ENCODE data around the gene ALK.

Gene ALK

DNA sequence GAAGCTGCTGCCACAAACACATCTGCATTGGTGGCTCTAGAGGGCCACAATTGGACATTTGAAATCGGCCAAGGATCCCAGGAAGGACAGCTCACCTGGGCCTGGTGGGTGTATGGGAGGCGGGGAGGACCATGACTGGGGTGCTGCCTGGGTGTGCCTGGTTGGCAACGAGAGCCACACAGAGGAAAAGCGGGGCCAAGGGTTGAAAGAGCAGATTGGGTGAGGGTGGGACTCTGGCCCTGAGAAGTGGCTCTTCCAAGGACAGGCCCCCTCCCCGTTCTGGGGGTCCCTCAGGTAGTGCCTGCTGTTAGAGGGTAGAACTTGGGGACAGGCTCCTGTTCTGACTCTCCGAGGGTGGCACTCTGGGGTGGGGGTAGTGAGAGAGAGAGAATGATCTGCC, 703.3 kb downstream of the ALK start:
- TF ChIP-seq, protein P1, sequence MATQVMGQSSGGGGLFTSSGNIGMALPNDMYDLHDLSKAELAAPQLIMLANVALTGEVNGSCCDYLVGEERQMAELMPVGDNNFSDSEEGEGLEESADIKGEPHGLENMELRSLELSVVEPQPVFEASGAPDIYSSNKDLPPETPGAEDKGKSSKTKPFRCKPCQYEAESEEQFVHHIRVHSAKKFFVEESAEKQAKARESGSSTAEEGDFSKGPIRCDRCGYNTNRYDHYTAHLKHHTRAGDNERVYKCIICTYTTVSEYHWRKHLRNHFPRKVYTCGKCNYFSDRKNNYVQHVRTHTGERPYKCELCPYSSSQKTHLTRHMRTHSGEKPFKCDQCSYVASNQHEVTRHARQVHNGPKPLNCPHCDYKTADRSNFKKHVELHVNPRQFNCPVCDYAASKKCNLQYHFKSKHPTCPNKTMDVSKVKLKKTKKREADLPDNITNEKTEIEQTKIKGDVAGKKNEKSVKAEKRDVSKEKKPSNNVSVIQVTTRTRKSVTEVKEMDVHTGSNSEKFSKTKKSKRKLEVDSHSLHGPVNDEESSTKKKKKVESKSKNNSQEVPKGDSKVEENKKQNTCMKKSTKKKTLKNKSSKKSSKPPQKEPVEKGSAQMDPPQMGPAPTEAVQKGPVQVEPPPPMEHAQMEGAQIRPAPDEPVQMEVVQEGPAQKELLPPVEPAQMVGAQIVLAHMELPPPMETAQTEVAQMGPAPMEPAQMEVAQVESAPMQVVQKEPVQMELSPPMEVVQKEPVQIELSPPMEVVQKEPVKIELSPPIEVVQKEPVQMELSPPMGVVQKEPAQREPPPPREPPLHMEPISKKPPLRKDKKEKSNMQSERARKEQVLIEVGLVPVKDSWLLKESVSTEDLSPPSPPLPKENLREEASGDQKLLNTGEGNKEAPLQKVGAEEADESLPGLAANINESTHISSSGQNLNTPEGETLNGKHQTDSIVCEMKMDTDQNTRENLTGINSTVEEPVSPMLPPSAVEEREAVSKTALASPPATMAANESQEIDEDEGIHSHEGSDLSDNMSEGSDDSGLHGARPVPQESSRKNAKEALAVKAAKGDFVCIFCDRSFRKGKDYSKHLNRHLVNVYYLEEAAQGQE (IDR thresholded peaks at IDR 0.05; ENCODE audit: insufficient read depth in 1 of 2, low read depth in 2 of 2, low read length in 2 of 2) = no peak
- TF ChIP-seq FOXP2 (optimal IDR thresholded peaks at IDR 0.05; ENCODE audit: borderline replicate concordance, extremely low read depth, extremely low read length, insufficient read depth) (no peak), SIN3A (IDR thresholded peaks at IDR 0.05; ENCODE audit: borderline replicate concordance, insufficient read depth, low read length) (no peak), TAF1 (IDR thresholded peaks at IDR 0.05; ENCODE audit: borderline replicate concordance, insufficient read depth, low read length) (no peak), POLR2AphosphoS5 (IDR thresholded peaks at IDR 0.05; ENCODE audit: low read depth, low read length) (no peak)

DNA sequence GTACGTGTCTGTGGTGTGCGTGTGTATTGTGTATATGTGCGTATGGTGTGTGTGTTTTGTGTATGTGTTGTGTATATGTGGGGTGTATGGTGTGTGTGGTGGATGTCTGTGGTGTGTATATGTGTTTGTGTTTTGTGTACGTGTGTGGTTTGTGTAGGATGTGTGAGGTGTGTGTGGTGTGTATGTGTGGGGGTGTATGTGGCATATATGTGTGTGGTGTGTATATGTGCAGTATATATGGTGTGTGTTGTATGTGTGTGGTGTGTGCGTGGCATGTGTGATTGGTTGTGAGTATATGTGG, 704.8 kb downstream of the ALK start:
- no peak for TF ChIP-seq FOXP2 (optimal IDR thresholded peaks at IDR 0.05; ENCODE audit: borderline replicate concordance, extremely low read depth, extremely low read length, insufficient read depth)
- no peak for TF ChIP-seq SIN3A (IDR thresholded peaks at IDR 0.05; ENCODE audit: borderline replicate concordance, insufficient read depth, low read length)
- TF ChIP-seq POLR2AphosphoS5 (IDR thresholded peaks at IDR 0.05; ENCODE audit: low read depth, low read length) = no peak
- TF ChIP-seq TAF1 (IDR thresholded peaks at IDR 0.05; ENCODE audit: borderline replicate concordance, insufficient read depth, low read length) = no peak
- TF ChIP-seq, protein P1 (IDR thresholded peaks at IDR 0.05; ENCODE audit: insufficient read depth in 1 of 2, low read depth in 2 of 2, low read length in 2 of 2) = no peak

DNA sequence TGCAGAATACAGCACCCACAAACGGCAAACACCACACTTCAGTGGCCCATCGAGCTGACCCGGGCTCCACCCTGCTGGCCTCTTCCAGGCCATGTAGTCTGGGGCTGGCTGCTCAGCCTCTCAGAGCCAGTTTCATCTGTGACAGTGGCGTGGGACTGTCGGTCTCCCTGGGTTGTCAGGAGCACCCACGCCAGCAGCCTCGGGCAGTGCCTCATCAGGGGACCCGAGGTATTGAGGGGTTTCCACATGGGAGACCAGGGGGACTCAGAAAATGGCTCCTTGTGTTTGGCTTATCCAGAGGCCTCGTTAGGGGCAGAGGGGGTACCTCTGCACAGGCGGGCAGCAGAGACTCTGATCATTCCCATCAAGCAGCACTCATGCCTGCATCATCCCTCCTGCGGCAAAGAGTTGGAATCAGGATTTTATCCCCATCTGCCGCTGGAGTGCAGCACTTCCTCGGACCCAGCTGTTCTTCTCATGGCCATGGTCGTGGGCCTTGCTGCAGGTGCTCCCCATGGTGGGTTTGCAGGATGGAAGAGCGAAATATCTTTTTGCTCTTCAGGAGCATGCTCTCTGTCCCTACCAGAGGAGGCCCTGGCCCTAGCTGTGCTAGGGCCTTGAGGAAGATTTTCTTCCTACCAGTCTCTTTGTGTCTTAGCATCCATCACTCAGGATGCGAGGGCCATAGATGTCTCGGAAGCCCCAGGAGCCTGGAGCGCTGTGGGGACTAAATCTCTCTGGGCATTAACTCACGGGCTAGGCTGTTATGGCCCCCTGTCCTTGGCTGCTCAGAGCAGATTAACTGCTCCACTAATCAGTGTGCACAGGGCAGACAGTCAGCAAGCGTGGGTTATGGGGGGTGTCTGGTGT, 705.4 kb downstream of the ALK start:
- TF ChIP-seq TAF1 (IDR thresholded peaks at IDR 0.05; ENCODE audit: borderline replicate concordance, insufficient read depth, low read length) = no peak
- no peak for TF ChIP-seq SIN3A (IDR thresholded peaks at IDR 0.05; ENCODE audit: borderline replicate concordance, insufficient read depth, low read length)
- TF ChIP-seq, protein P1 (IDR thresholded peaks at IDR 0.05; ENCODE audit: insufficient read depth in 1 of 2, low read depth in 2 of 2, low read length in 2 of 2) = no peak
- no peak for TF ChIP-seq POLR2AphosphoS5 (IDR thresholded peaks at IDR 0.05; ENCODE audit: low read depth, low read length)
- no peak for TF ChIP-seq FOXP2 (optimal IDR thresholded peaks at IDR 0.05; ENCODE audit: borderline replicate concordance, extremely low read depth, extremely low read length, insufficient read depth)

DNA sequence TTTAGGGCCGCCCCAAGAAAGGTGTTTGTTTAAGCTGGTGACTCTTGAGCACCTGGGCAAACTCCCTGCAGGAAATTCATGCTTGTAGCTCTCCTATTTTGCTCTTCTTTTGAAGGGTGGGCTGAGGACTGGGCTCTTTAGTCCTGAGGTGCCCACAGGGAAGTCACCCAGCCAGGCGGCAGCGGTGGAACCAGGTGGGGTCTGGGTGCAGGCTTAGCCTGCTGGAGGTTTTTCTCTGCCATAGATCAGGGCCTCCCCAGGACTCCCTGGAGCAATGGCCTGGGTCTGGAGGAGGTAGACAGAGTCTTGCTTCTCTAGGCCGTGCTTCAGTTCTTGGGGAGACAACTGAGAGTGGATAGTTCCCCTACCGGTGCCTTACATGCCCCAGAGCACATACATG, 706.3 kb downstream of the ALK start:
- TF ChIP-seq, protein P1 (IDR thresholded peaks at IDR 0.05; ENCODE audit: insufficient read depth in 1 of 2, low read depth in 2 of 2, low read length in 2 of 2) = no peak
- TF ChIP-seq TAF1 (IDR thresholded peaks at IDR 0.05; ENCODE audit: borderline replicate concordance, insufficient read depth, low read length) (no peak), SIN3A (IDR thresholded peaks at IDR 0.05; ENCODE audit: borderline replicate concordance, insufficient read depth, low read length) (no peak), POLR2AphosphoS5 (IDR thresholded peaks at IDR 0.05; ENCODE audit: low read depth, low read length) (no peak), FOXP2 (optimal IDR thresholded peaks at IDR 0.05; ENCODE audit: borderline replicate concordance, extremely low read depth, extremely low read length, insufficient read depth) (no peak)
